GM10266 (cell line): ENCODE data around the gene GOLGB1.

Experiments
- DNase-seq: peaks from one replicate; pipeline ENCODE4 v3.0.0; 2012; ENCODE audit errors: extremely low spot score
- CTCF ChIP-seq: IDR thresholded peaks from 2 replicates; pipeline ENCODE4 v1.5.1; 2012; ENCODE audit warnings: mild to moderate bottlenecking, low read depth; ENCODE audit not compliant: control insufficient read depth, insufficient read depth; ENCODE audit errors: missing control alignments

The GOLGB1 gene

GRCh38 chr3:121723485-121723884, 26.1 kb downstream of the GOLGB1 start:
- no peak for DNase-seq
- no peak for TF ChIP-seq CTCF

GRCh38 chr3:121722411-121722810, 27.1 kb downstream of the GOLGB1 start:
- TF ChIP-seq CTCF = no peak
- no peak for DNase-seq

GRCh38 chr3:121720163-121720562, 29.4 kb downstream of the GOLGB1 start:
- no peak for DNase-seq
- TF ChIP-seq CTCF = no peak

- no peak for TF ChIP-seq CTCF
- no peak for DNase-seq
Measured at GRCh38 chr3:121719423-121719822, 30.1 kb downstream of the GOLGB1 start.

- TF ChIP-seq CTCF = no peak
- DNase-seq = no peak
Measured at GRCh38 chr3:121718205-121718846, 31.2 kb downstream of the GOLGB1 start.

- TF ChIP-seq CTCF = no peak
- DNase-seq = no peak
Measured at GRCh38 chr3:121710347-121710746, 39.2 kb downstream of the GOLGB1 start.

GRCh38 chr3:121707531-121708273, 41.8 kb downstream of the GOLGB1 start:
- no peak for TF ChIP-seq CTCF
- no peak for DNase-seq
